Suprapubic skin (tissue), 4 donors: ENCODE measurements around the gene CXCR6.

Experiments
- CTCF ChIP-seq, 2 donors: fragments of 200-600 bp in 1 of 2; fragments of 450-650 bp in 1 of 2; sonication (generic) in 1 of 2; IDR thresholded peaks; one replicate each; pipeline ENCODE4 v1.5.1; 2016 to 2019; ENCODE audit warnings: antibody characterized with exemption in 2 of 2, mild to moderate bottlenecking in 1 of 2, moderate library complexity in 1 of 2
- EP300 ChIP-seq: sonication (generic); formaldehyde crosslinking; IDR thresholded peaks from one replicate; pipeline ENCODE4 v1.6.1; 2017; ENCODE audit warnings: antibody characterized with exemption
- POLR2A ChIP-seq, 2 donors: fragments of 450-650 bp; IDR thresholded peaks; one replicate each; pipeline ENCODE4 v1.6.1; 2017; ENCODE audit warnings: antibody characterized with exemption in 2 of 2, mild to moderate bottlenecking in 2 of 2, moderate library complexity in 2 of 2
- POLR2AphosphoS5 ChIP-seq, 3 donors: sonication (generic); formaldehyde crosslinking; IDR thresholded peaks; one replicate each; pipeline ENCODE4 v1.6.1; 2017; ENCODE audit warnings: antibody characterized with exemption in 3 of 3

- TF ChIP-seq CTCF (IDR thresholded peaks at IDR 0.05) (no peak), POLR2AphosphoS5 (IDR thresholded peaks at IDR 0.05) (no peak), POLR2A (IDR thresholded peaks at IDR 0.05) (no peak), EP300 (no peak)
These were observed 8.7 kb downstream of the CXCR6 start for GRCh38 chr3:45951946-45952345.
